Middle frontal gyrus (tissue), 1 donor: Measurements from ENCODE around the gene KIDINS220.

Experiments used
- DNase-seq: peaks from one replicate; pipeline ENCODE4 v3.0.0-alpha.2; 2015; ENCODE audit warnings: low spot score; ENCODE audit errors: extremely low spot score

KIDINS220 gene

DNA sequence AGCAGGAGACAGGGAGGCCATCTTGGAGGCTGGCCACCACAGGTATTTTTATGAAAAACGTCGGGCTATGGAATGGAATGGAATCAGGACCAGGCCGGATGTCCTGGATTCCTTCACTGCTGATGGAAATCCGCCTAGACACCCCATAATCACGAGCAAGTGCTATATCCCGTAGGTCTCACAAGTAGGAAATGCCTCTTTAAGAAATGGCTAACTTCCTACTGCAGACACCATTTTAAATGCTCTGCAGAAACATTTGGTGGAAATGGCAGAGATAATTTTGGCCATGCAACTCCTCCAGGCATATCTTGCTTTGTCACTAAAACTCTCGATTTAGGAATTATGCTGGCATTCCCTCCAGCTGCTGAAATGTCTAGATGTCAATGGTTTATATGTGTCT lies 137.6 kb downstream of the KIDINS220 start:
- DNase-seq: no peak

DNA sequence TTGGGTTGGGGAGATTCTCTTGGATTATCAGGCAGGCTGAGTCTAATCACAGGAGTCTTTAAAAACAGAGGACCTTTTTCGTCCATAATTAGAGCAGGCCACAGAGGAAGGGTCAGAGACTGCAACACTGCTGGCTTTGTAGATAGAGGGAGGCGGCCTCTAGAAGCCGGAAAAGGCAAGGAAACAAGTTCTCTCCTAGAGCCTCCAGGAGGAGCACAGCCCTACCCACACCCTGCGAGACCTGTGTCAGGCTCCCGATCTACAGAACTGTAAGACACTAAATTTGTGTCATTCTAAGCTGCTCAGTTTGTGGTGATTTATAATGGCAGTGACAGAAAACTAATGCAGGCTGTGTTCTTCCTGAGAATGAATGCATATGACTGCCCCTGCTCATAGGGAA lies 140.2 kb downstream of the KIDINS220 start:
- DNase-seq: no peak

DNA sequence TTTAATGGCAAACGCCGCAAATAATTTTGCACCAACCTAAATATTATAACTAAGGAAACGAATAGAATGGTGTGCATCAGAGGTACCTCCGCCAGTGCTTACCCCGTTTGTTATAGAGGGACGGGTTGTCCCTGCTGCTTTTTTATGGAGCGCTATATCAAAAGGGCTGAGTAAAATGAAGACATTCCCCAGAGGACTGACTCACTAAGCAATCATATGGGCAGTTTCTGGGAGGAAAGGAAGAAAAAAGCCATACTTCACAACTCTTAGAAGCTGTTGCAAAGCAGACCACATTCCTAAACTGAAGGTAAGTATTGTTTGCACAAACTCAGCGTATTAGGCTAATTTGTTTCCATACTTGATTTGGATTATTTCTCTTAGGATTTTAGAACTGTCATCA lies 142.7 kb downstream of the KIDINS220 start:
- DNase-seq: no peak

DNA sequence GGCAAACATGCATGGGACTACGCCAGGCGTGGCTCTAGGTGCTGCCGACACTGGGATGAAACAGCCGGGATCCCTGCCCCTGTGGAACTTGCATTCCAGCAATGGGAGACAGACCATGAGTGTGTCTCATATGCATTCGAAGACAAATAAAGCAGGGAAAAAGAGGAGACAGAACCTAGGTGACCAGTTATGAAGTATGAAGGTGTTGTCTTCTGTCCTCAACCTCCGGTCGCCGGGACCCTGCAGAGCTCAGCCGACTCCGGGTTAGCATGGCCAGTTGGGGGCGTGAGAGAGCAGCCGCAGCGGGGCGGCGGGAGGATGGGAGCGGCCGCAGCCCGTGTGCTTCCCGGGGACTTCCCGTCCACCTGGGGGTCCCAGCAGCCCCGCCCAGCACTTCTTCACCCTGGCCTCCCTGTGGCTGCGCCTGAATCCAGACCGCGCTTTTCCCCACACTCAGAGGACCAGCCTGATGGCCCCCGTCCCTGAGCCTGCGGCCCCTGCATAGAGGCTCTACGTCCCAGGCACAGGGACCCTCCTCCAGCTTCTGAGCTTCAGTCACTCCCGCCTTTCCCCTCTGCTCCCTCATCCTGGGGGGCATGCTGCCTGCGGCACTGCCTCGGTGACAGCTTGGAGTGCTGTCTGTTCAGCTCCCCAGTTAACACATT lies 144.1 kb downstream of the KIDINS220 start:
- DNase-seq: no peak

DNA sequence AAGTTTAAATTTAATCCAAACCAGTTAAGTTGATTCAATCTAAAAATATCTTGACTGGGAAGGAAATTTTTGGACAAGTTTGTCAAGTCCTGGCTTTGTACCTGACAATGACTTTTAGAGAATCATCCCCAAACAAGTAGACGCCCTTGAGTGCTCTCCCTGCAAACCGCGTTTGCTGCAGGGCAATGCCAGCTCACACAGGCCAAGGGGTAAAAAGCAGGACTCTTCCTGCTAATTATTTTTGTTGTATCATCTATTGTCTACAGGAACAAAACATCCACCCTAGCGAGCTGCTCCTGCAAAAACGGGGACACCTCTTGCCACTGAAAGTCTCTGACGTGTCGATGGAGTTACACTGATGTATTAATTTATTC lies 144.6 kb downstream of the KIDINS220 start:
- DNase-seq: no peak

DNA sequence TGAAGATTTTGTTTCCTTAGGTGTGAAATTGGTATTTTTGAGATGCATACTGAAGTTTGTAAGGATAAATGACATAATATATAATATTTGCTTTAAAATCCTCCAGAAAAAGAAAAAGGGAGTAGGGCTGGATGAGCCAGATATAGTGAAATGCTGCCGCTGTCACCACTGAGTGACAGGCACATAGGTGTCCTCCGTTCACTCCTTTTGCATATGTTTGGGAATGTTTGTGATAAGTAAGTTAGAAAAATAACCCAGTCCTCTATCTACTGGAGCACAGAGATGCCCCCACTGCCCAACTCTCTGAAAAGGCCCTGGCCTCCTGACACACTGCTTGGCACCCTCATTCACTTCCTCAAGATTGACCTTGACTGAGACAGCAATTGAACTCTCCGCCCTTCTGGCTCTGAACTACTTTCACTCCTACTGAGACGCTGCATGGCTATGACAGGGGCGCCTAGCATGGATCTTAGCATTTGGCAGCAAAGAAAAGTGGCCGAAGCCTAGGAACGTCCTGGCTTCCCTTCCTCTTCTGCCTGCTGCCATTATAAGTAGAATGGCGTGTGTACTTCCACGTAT lies 145.5 kb downstream of the KIDINS220 start:
- DNase-seq: no peak

DNA sequence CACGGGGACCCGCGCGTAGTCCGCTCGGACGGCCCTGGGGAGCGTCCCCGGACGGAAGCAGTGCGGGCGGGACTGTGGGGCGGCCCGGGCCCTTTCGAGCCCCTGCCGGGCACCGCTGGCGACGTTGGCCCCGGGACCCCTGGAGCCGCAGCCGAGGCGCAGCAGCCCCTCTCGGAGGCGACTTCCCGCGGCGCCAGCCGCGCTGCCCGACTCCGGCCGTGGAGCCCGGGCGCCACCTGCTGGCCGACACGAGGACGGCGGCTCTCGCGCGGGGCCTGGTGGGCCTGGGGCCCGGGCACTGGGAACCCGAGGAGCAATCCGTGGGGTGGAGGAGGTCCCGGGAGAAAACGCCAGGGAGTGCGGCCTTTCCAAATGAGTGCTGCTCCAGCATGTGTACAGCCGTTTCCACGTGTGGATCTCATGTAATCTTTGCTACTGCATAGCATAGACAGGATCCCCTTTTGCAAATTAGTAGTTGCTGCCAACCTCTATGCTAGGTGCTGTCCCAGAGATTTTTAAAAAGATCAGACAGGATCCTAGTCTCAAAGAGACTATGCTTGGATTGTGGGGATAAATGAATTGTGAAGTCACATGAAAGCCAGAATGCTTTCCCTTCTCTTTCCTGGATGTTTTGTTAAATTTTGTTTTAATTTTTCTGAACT lies 151.6 kb downstream of the KIDINS220 start:
- DNase-seq: peak; percentile 51

DNA sequence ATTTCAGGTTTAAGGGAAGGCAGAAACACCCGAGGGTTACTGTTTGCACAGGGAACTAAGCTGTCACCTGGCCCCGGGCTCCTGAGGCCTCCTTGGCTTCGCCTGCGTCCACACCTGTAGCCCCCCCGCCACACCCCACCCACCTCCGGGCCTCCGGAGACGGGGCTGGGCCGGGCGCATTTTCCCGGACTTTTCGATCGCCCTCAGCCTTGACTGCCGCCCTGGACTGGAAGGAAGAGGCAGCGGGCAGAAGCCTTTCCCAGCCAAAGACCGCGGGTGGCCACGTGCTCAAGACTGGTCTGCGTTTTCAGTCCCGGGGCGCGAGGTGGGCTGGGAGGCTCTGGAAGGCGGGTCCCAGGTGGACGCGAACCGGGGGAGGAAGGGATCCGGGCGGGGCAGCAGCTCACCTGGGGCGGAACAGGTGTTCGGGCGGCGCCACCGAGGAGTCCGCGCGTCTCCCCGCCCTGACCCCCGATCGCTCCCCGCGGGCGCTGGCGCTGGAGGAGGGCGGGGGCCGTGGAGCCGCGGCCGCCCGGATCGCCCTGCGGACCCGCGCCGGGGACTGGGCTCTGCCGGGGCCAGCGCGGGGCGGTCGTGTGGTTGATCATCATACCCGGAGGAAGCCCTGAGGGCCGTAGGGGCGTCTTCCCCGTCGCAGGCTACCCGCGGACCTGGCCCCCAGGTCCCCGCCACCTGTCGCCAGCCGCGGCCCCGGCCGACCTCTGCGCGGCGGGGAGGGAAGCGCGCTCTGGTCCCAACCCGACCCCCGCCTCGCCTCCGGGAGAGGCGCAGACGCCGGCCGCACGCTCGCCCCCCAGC lies 152.3 kb downstream of the KIDINS220 start:
- DNase-seq: no peak

DNA sequence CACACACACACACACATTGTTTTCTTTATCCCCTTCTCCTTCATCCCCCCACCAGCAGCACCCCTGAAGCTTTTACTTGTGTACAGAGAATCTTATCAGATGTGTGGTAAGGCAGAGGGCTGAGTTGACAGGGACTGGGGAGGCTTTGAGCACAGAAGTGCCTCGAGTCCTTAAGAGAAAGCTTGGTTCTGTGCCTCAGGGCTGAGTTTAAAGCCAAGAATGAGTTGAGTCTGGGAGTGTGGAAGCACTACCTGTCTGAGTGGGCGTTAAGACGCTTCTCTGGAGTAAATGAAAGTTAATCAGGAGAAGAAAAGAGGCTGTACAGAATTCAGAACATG lies 152.9 kb downstream of the KIDINS220 start:
- DNase-seq: no peak

DNA sequence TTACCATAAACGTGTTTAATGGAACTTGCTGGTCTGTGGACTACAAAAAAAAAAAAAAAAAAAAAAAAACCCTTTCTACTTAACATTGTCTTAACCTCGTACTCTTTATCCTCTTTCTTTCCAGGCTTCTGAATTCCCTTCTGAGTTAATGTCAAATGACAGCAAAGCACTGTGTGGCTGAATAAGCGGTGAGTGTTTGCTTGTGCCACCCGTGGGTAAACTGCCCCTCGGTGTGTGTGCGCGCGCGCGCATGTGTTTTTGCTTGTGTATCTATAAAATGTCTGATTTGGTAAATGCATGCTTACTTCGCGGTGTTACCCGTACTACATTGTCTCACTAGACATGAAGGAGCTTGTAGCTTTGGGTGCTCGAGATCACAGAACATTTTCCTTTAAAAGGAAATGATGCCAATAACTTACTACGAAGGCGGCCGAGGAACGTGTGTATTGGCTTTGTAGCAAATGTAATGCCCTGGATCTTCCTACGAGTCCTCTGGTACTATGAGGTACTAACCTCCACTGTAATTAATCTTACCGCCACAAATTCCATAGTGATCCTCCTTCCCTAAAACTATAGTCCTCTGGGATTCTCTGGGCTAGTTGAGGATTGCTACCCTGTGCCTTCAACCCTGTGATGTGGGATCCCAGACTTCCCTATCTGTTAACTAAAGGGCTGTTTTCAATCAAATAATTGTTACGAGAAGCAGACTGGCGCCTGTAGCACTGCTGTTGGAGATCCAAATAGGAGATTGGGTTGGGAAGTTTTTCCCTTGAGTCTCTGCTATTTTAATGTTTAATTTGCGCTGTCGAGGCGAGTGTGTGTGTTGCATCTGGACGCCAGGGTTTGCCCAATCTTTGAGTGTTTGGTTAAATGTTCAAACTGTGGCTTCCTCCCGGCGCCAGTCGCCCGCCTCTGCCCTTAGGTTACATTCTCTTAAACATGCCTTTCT lies 154.4 kb downstream of the KIDINS220 start:
- no peak for DNase-seq

DNA sequence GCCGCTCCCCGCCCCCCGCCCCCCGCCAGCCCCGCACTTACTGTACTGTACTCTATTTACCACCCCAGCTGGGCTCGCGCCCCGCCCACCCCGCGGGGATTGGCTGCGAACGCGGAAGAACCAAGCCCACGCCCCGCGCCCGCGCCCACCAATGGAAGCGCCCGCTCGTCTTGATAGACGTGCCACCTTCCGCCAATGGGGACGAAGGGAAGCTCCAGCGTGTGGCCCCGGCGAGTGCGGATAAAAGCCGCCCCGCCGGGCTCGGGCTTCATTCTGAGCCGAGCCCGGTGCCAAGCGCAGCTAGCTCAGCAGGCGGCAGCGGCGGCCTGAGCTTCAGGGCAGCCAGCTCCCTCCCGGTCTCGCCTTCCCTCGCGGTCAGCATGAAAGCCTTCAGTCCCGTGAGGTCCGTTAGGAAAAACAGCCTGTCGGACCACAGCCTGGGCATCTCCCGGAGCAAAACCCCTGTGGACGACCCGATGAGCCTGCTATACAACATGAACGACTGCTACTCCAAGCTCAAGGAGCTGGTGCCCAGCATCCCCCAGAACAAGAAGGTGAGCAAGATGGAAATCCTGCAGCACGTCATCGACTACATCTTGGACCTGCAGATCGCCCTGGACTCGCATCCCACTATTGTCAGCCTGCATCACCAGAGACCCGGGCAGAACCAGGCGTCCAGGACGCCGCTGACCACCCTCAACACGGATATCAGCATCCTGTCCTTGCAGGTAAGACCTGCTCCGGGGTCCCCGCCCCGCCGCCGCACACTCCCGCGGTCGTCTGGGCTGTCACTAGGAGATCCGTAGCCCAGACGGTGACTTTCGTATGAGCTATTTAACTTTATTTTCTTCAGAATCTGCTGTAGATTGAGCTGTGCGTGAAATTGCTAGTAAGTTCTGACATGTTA lies 155.4 kb downstream of the KIDINS220 start, which contains the start of gene ID2:
TSS of gene ID2 (plus strand) at position 271 of the 907 bp plus-strand sequence. CDS start at position 381, 110 bp downstream.
- DNase-seq: peak; percentile 98

DNA sequence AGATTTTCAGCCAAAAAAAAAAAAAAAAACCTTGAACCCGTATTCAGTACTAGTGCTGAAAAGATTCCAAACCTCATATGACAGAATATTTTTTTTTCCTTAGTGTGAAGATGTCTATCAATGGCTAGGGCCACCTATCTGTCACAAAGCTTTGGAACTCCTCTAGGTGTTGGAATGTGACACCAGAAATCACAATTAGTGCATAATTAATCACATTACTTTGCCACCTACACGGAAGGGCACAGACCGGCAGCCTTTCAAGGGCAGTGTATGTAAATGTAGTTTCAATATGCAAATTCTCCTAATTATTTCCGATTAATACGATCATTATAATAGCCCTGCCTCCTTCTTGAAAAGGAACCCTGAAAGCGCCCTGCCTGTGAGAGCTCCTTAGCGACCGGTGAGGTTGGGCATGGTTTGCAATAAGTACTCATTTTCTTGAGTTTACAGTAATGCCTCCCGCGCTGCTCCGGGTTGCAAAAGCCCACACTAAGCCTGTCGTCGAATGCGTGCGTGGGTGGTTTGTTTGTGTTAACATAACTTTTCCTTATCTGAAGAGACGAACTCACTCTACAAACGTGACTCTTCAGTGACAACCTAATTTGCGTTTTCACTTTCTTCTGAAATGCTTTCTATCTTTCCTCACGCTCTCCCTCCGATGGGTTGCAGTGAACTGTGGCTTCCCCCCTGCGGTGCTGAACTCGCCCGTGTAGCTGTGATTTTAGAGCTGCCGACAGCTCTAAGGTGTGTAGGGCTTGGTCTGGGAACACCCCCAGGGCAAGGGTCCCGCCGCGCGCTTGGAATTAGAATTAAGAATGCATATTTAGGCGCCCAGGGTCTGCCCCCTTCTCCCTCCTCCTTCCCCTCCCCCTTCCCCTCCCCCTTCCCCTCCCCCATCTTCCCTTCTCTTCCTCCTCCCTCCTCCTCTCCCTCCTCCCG lies 156.3 kb downstream of the KIDINS220 start:
- no peak for DNase-seq

DNA sequence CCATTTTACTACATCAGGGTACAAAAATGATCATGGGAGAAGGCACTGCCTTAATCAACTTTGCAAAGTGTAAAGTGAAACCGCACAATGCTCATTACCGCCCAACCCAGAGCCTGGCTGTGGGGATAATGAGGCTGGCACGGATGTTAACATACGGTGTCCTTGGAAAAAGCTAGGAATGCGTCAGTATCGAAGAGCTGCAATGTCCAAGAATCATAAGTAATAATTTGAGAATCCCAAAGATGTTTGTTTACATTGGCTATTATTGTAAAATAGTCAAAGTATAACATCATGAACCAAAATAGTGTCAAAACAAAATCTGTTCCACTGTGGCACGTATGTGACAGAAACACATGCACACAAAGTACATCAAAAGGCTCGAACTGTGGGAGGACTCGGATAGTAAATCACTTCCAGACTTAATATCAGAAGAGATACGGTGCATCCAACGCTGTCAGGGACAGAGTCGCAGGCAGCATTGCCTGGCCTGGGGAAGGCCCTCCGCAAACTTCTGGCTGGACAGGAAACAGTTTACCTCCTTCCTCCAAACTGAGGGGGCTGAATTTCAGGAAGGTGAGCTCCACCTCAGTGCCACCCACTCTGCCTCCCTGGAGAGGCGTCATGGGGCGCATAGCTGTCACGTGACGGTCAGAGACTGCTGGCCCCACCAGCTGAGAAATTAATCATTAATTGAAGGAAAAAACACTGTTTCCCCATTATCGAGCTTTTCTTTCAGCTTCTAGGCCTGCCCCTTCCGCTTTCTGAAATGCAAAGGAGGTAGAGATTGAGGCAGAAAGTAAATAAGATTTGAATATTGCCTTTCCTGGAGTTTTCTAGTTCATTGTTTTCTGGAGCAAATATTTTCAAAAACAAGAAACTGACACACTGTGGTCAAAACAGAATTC lies 157.3 kb downstream of the KIDINS220 start:
- peak; percentile 46 for DNase-seq

DNA sequence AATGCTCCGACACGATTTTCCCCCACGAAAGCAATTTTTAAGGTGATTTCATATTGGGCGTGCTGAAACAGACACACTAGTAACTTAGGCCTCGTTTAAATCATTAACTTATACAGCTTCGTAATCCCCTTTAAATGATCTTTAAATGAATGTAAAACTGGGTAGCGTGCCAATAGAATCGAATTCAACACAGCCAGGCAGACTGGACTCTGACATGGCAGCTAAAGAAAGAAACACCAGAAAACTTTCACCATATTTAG lies 157.9 kb downstream of the KIDINS220 start:
- DNase-seq: no peak
